Prostate gland (tissue), 2 donors: ENCODE results near the gene CD46.

ENCODE experiments used
- CTCF ChIP-seq, 4 experiments: fragments of 200-600 bp in 2 of 4; fragments of 450-650 bp in 2 of 4; sonication (generic) in 2 of 4; IDR thresholded peaks; 1 replicate in 3 of 4; 2 replicates in 1 of 4; pipeline ENCODE4 v1.5.1; 2016 to 2019; ENCODE audit warnings: antibody characterized with exemption in 4 of 4, mild to moderate bottlenecking in 2 of 4, moderate library complexity in 2 of 4
- POLR2A ChIP-seq: fragments of 450-650 bp; IDR thresholded peaks from one replicate; pipeline ENCODE4 v1.6.1; 2016; ENCODE audit warnings: antibody characterized with exemption, mild to moderate bottlenecking
- POLR2AphosphoS5 ChIP-seq: sonication (generic); formaldehyde crosslinking; IDR thresholded peaks from one replicate; pipeline ENCODE4 v1.6.1; 2017; ENCODE audit warnings: antibody characterized with exemption

GRCh38 chr1:207828046-207828445, 76.2 kb downstream of the CD46 start:
- no peak for TF ChIP-seq POLR2A
- no peak for TF ChIP-seq CTCF (IDR thresholded peaks at IDR 0.05)
- TF ChIP-seq POLR2AphosphoS5, result no peak
